ENCODE results near the gene TAF1D.

GRCh38 chr11:93783362-93783761, 42.1 kb upstream of the TAF1D start:
- TF ChIP-seq, protein P1, sequence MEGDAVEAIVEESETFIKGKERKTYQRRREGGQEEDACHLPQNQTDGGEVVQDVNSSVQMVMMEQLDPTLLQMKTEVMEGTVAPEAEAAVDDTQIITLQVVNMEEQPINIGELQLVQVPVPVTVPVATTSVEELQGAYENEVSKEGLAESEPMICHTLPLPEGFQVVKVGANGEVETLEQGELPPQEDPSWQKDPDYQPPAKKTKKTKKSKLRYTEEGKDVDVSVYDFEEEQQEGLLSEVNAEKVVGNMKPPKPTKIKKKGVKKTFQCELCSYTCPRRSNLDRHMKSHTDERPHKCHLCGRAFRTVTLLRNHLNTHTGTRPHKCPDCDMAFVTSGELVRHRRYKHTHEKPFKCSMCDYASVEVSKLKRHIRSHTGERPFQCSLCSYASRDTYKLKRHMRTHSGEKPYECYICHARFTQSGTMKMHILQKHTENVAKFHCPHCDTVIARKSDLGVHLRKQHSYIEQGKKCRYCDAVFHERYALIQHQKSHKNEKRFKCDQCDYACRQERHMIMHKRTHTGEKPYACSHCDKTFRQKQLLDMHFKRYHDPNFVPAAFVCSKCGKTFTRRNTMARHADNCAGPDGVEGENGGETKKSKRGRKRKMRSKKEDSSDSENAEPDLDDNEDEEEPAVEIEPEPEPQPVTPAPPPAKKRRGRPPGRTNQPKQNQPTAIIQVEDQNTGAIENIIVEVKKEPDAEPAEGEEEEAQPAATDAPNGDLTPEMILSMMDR (IDR thresholded peaks at IDR 0.05) = no peak
- TF ChIP-seq POLR2A (IDR thresholded peaks at IDR 0.05) = no peak

Data from gastroesophageal sphincter (tissue), 3 donors.